NCI-H446 (cell line): ENCODE measurements around the gene PRM3.

ENCODE experiments used
- DNase-seq, 2 experiments: peaks; one replicate each; lab custom pipeline; 2025; lab: John Stamatoyannopoulos, UW

The PRM3 gene

DNA sequence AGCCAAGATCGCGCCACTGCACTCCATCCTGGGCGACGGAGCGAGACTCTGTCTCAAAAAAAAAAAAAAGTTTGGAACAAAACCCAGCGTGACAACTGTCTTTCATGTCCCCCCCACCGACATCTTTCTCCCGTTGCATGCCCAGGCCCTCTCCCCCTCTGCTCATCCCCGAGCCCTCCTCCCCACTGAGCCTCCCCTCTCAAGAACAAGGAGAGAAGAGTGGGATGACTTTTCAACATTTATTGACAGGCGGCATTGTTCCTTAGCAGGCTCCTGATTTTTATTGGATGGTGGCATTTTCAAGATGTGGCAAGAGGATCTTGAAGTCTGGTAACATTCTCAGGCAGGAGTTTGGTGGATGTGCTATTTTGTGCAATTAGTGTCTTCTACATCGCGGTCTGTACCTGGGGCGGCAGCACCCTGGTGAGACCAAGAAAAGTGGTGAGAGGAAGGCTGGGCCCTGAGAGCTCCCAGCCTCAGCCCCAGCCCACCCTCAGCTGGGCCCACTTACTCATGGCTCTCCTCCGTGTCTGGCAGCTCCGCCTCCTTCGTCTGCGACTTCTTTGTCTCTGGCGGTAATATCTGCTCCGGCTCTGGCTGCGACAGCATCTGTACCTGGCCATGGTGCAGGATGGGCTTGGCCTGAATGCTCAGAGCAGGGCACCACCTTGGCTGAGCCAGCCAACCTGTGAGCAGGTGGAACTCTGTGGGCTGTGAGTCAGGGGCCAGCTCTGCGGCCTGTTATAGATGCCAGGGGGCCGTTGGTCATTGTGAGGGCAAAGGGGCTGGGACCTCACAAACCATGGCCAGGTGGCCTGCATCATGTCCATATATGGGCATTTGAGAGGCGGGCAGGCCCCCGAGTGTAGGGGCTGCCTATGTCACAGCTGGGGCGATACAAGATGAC is 7.4 kb upstream of the PRM3 start, which contains the start of gene PRM1:
TSS of gene PRM1 (minus strand) at position 715 of the 907 bp plus-strand sequence. CDS start at position 623, 92 bp downstream.
- DNase-seq, result no peak

DNA sequence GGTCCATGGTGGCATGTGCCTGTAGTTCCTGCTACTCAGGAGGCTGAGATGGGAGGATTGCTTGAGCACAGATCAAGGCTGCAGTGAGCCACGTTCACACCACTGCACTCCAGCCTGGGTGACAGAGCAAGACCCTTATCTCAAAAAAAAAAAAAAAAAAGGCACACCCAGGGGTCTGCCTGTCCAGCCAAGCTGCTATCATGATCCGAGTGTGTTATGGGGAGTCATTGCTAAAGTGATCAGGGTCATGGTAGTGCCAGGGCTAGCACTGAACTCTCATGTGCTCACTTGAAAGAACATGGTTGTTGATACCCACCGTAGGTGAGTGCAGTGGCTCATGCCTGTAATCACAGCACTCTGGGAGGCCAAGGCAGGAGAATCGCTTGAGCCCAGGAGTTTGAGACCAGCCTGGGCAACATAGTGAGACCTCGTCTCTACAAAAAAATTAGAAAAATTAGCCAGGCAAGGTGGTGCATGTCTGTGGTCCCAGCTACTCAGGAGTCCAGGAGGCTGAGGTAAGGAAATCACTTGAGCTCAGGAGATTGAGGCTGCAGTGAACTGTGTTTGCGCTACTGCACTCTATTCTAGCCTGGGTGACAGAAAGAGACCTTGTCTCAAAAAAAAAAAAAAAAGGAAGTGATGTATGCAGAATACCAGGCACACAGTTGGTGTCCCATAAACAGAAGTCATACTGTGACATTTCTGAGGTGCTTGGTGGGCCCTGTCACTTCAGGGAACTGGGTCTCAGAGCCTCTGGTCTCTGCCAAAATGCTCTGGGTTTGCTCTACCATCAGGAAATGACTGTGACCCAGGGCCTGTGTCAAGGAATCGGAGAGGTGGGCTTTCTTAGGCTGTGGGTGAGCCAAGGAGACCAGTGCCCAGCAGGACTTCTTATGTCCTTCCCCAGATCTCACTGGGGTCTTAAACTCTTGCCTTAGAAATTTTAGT is 5.5 kb upstream of the PRM3 start:
- no peak for DNase-seq

DNA sequence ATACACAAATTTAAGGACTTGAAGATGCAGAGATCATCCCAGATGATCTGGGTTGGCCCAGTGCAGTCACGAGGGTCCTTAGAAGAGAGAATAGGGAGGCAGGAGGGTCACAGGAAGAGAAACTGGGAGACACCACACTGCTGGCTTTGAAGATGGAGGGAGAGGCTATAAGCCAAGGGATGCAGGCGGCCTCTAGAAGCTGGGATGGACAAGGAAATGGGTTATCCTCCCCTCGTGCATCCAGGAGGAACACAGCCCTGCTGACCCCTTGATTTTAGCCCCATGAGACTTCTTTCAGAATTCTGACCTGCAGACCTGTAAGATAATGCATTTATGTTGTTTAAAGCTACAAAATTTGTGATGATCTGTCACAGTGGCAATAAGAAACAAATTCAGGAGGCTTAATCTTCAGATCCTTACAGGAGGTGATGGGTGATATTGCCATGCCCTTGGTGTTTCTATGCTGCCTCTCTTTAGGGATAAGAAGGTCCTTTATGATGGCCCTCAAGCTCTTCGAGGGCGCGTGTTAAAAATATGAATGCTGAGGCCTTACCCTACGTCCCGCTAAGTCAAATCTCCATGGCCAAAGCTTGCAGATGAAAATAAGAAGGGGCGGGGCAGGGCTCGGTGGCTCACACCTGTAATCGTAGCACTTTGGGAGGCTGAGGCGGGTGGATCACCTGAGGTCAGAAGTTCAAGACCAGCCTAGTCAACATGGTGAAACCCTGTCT is 4.3 kb upstream of the PRM3 start:
- no peak for DNase-seq

DNA sequence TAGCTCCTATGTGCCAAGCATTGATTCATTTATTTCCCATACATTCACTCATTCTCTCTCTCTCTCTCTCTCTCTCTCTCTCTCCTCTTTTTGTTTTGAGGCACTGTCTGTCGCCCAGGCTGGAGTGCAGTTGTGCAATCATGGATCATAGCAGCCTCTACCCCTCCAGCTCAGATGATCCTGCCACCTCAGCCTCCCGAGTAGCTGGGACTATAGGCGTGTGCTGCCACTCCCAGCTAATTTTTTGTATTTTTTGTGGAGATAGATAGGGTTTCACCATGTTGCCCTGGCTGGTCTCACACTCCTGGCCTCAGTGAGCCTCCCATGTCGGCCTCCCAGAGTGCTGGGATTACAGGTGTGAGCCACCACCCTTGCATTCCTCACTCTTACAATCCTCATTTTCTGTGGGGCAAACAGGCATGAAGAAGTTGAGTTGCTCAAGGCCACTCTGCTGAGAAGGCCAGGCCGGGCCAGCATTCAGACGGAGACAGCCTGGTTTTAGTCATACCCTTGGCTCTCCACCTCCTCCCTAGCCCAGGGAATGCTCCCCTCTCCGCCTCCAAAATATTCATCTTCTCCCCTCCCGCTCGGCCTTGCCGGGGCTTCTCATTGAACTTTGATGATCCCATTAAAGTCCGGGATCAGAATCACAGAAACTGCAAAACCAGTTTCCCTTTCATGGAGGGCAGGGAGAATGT is 3.6 kb upstream of the PRM3 start:
- DNase-seq, result no peak

DNA sequence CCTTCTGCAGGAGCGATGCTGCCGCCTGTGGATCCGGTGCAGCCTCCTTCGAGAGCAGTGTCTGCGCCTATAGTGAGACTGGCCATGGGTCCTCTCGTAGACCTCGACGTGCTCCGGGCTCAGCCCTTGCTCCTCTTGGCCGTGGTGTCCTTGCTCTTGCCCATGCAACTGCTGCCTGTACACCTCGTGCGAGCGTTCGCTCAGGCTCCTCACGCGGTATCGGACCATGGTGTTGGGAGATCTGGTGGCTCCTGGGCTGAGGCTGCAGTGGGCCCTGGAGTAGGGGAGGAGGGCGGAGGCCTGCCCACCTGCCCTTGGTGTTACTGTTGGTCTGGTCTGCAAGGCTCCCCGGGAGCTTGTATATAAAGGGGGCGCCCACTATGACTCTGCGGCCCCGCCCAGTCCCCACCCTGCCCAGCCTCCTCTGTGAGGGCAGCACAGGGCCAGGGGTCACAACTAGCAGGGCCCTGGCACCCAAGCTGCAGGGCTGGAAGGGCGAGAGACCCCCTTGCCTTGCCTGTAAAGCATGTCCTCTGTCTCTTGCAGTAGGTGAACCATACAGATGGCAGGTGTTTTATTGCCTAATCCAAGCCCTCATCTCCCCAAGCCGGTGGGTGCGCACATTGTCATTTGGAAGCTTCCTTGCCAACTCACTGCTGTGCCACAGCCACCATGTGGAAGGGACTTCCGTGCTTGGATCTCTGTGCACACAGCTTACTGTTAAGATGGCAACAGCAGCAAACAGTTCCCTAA is 2.9 kb upstream of the PRM3 start, which contains the start of gene PRM2:
TSS of gene PRM2 (minus strand) at position 338 of the 753 bp plus-strand sequence. CDS start at position 228, 110 bp downstream.
- DNase-seq, result no peak

DNA sequence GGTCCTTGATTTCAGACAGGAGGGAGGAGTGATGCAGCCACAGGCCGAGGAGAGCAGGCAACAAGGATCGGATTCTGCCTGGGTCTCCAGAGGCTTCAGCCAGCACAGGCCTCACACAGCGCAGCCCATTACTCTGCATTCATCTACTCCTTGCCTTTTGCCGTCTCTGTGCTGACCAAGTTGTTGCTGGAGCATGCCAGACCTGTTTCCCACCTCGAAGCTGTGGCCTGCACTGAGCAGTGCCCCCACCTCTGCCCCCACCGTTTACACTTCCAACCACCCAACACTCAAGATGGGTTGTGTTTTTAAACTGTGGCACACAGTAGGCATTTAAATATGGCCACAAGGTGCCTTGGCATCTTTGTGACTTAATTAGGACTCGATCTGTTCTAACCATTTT is 1.5 kb upstream of the PRM3 start:
- DNase-seq, result no peak

DNA sequence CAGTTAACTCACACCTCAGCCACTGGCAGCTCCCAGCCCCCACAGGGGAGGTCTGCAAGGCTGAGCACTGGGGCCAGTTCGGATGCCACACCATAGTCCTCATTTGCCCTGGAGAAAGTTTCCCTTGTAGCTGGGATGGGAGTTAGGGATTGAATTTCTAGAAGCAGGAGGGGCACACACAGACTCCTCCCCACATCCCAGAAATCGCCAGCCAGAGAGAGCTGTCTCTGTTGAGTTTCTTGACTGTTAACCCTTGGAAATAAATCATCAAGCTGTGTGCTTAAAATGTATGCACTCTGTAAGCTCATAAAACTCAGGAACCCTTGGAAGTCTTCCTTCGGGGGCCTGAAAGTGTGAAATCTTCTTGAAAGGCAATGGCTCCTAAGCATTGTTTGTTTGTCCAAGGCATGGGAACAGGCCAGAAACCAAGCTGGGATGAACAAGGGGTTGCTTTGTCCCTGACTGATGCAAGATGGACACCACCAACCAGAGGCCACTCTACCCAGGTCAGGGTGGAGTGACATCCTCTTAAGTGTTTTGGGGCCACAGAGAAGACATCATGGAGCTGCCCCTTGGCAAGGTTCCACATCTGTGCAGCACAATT is 394 bp upstream of the PRM3 start:
- DNase-seq, result no peak

DNA sequence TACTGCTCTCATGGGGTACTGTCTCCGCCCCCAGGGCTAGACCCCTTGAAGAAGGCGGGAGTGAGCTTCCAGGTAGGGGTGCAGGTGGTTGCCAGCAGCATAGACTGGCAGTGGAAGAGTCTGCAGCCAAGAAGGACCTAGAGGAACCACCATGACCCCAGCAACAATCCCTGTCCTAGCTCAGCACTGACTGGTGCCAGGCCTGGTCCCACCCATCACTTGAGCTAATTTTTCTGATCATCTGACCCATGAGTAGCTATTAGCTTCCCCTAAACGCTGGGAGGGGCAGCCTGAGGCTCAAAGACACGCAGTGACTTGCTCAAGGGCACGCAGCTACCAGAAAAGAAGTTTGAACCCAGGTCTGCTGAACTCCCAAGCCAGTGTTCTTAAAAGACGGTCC is 945 bp downstream of the PRM3 start:
- DNase-seq, result no peak

DNA sequence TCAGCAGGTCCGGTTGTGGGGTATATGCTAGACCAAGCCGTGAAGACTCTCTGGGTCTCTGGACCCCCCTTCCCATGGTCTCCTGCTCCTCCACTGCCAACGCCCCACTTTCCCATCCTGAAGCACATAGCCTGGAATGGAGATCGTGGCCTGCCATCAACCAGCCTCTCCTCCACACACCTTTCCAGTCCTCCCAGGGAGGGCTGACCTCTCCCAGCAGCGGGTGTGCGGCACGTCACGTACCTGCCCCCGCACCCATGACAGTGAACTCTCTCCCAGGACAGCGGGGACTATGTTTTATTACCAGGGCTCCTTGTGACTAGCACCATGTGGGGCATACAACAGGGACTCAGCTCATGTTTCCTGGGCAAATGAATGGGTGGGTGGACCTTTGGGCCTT is 1.8 kb downstream of the PRM3 start:
- DNase-seq, result no peak

DNA sequence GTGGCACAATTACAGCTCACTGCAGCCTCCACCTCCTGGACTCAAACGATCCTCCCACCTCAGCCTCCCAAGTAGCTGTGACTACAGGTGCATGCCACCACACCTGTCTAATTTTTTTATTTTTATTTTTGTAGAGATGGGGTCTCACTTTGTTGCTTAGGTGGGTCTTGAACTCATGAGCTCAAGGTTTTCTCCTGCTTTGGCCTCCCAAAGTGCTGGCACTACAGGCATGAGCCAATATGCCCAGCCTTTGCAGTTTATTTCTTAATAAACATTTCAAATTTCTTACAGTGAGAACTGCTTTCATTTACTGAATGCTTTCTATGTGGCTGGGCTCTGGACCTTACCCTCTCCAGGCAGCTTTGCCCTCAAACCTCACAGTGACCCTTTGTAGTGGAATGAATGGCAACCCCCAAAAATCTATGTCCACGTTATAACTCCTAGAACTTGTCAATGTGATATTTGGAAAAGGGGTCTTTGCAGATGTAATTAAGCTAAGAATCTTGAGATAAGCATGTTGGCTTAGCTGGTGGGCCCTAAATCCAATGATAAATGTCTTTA is 2.7 kb downstream of the PRM3 start:
- no peak for DNase-seq

DNA sequence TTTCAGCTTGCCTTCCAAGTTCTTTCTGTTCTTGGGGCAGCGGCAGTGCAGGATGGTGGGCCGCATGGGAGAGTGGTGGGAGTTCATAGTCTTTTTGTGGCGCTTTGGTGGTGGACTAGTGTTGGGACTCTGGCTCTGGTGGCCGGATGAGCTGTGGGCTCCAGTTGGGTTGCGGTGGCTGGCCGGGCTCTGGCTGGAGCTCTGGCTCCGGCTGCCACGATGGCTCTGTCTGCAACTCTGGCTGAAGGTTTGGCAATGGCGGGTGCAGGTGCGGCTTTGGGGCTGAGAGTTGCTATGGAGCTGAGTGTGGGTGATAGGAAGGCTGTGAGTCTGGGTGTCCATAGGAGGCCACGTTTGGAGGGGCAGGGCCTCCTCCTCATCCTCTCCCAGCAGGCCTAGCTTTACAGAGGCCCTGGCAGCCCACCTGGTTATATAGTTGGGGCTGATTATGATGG is 4.5 kb downstream of the PRM3 start, which contains the start of gene TNP2:
TSS of gene TNP2 (minus strand) at position 405 of the 455 bp plus-strand sequence. CDS start at position 342, 63 bp downstream.
- DNase-seq, result no peak

DNA sequence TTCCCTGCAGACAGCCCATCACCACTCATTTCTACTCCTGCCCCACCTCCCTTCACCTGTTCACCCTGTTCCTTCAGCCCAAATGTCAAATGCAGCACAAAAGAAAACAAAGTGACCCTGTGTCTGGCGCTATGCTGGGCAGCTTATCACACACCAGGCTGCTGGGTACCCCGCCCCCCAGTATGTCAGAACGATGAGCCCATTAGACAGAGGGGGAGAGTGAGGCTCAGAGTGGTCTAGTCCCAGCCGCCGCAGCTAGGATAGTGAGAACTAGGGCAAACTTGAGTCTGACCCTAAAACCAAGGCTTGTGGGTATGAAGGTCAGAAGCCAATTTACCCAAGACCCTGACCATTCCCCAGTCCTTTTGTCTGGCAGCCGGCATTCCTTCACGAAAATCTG is 8.3 kb downstream of the PRM3 start:
- DNase-seq, result no peak

DNA sequence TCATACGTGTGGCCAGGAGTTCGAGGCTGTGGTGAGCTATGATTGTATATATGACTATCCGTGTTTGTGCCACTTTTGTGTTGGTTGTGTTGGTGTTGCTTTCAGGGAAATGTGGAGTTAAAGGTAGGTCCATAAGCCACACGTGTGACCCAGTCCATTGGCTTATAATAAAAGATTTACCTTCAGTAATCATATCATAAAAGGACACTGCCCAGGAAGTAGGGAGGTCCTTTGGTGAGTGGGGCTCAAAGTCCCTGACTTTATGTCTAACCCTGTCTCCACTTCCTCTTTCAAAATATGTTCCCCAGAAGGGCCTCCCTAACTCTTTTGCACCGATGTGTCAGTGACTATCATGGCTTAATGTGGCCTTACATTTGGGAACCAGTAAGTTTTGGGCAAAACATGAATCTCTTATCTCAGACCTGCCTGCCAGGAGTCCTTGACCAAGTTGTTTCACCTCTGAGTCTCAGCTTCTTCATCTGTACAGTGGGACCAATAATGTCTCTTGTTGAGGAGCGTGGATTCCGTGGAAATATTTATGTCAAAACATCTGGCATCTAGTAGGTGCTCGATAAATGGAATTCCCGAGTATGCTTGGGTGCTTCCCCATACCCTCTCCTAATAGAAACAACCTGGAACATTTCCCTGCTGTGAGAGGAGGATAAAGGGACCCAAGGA is 9.1 kb downstream of the PRM3 start:
- no peak for DNase-seq

DNA sequence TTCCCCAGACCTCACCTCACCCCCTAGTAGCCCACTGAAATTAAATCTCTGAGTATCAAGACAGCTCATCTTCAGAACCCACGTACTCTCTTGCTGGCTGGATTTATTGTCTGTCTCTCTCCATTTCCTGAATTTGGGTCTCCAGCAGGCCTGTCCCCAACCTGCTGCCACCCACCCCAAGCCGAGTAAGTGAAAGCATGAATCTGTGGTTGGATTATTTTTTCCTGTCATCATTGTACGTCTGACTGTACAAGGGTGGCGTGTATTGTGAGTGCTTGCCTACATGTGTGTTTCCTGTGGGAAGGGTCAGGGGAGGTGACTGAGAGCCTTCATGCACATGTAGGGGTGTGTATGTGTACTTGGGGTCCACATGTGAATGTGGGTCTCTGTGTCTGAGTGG is 9.7 kb downstream of the PRM3 start:
- DNase-seq, result no peak

DNA sequence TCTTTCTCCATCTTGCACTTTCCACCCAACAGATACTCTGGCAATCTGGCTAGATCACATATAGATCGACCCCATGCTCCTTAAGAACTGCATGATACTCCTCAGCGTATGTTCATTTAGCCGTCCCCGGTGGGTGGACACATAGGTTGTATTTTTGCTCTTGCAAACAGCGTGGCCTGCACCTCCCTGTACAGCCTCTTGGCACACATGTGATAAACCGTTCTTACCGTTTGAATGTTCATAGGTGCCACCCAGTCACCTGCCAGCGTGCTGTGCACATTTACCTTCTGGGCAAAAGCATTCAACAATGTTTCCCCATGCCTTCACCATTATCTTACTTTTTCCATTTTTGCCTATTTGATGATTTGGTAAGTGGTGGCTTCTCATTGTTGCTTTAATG is 10.5 kb downstream of the PRM3 start:
- DNase-seq, result no peak

DNA sequence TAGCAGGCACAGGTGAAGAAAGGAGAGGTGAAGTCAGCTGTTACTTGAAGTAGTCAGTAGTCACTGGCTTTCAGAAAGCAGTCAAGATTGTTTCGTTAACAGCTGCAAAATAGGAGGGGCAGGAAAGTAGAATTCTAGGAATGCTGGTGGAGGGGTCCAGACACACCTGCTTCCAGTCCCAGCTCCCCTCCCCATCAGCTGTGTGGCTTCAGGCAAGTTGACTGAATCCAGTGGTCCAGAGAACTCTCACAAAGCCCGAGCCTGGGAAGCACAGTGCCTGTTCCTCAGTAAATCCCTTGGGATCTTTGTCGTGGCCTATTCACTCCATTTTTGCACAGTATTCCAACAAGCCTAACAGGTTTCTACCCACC is 12.8 kb downstream of the PRM3 start:
- no peak for DNase-seq

DNA sequence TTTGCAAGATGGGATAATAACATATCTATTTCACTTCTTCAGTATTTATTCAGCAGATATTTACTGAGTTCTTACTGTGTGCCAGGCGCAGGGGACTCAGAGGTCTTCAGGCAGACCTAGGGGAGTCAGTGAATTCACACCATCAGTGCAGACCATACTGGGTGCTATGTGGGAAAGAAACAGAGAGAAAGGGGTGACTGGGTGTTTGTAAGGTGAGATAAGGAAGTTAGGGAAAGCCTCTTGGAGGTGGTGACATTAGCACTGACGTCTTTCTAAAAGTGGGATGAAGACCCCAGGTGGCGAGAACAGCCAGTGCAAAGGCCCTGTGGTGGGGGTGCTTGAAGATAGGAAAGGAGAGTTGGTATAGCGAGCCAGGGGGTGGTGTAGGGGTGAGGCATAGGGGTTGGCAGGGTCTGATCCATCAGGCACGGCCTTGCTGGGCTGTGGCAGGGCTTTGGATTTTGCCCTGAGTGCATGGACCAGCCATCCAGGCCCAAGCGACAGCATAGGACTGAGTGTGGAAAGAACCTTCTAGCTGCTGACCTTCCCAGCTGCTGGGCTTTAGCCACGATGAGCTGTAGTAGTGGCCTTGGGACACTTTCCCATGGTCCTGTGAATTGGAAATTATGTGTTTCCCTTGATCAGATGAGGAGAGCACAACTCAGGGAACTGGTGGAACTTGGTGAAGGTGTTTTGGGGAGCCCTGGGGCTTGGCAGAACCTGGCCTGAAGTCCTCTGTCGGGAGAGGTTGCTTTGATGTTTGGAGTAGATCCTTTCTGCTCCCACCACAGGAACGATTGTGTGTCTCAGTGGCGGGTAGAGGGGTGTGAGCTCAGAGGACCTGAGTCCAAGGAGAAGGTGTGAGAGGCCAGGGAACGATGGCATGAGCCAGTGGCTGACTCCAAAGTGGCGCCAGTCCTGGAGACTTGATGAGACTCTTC is 13.5 kb downstream of the PRM3 start:
- DNase-seq, result no peak
